ENCODE data around the gene FMN1. TPM values are rescaled to one million over a fixed set of nuclear protein-coding genes. Genes with fewer than 3 reads are reported as not detected.

FMN1 gene
- total RNA-seq (10 to 100 TPM in 2 of 5 experiments, under 1 TPM in 3; 0.02 to 32.2 (median 0.70) TPM), polyA plus RNA-seq (1 to 10 TPM in 1 of 2 donors, not detected in 1; 1.4 TPM), total RNA-seq (not detected)

- peak within 1 kb of the TSS; percentile 83 for H3K4me3 ChIP-seq (ENCODE audit: low read length)
- peak; percentile 61 to 92 (median 84) for DNase-seq
- intact Hi-C loops (cut with micrococcal nuclease) = loop anchor here in 1 of 2 donors (1.0 to 10.0 kb wide), 3 partner anchors 7 to 840 kb away; partner anchors contain the start of gene AVEN
- CTCF ChIA-PET = no interaction called here
- Mint-ChIP-seq H3K27ac (peak within 1 kb of the TSS in 8 of 9 donors; percentile 77 to 95 (median 82)), H3K36me3 (no peaks in the 10 kb centered on the region), H3K4me3 (peak within 1 kb of the TSS; percentile 71 to 92 (median 85)), H3K4me1 (peaks cover 4 to 22% (median 14%) of the 10 kb centered on the region in 7 donors), H3K9me3 (peaks cover 0 to 4% (median 0%) of the 10 kb centered on the region in 11 donors), H3K27me3 (peaks cover 0 to 39% (median 0%) of the 10 kb centered on the region in 5 donors)
- peak; percentile 100 for ATAC-seq
- H3K27me3 ChIP-seq (ENCODE audit: control insufficient read depth in 2 of 2, insufficient read depth in 2 of 2, low read length in 2 of 2) = no peaks in the 10 kb centered on the region
- H3K27ac ChIP-seq (ENCODE audit: low read depth, low read length) = peak within 1 kb of the TSS; percentile 59
- H3K36me3 ChIP-seq (ENCODE audit: control insufficient read depth in 2 of 3, insufficient read depth in 3 of 3, low read length in 3 of 3) = no peaks in the 10 kb centered on the region
- POLR2A ChIA-PET = interaction anchor here (0.6 kb wide), 1 partner anchor 32 kb away, joined by 4 read pairs; no protein-coding TSS in a partner anchor
- H3K9me3 ChIP-seq (ENCODE audit: control insufficient read depth in 2 of 3, low read length in 3 of 3) = no peaks in the 10 kb centered on the region
- peaks cover 0 to 9% of the 10 kb centered on the region in 2 donors for H3K4me1 ChIP-seq (ENCODE audit: control insufficient read depth in 2 of 2, insufficient read depth in 2 of 2, low read length in 2 of 2)
These were observed at the start of gene FMN1 for GRCh38 chr15:33194704-33195670. FMN1 (minus strand) TSS chr15:33194714; CDS start chr15:33154914, 39,800 bp downstream.

DNA sequence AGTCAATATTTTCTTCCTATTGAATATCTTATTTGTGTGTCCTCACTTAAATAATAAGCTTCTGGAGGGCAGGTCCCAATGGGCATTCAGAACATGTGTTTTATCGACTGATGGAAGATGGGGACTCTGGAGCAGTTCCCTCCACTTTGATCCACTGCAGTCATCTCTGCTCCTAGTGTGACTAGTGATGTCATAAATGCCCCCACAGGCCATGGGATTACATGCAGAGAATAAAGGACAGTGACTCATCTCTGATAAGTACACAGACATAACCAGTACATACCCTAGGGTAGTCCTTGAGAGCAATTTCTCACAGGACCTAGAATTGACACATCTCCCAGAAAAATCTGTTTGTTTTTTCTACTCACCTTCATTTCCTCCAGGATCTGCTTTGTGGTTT is 49.4 kb upstream of the FMN1 start:
- Histone ChIP-seq H3K36me3 (ENCODE audit: control insufficient read depth in 2 of 3, insufficient read depth in 3 of 3, low read length in 3 of 3) (no peaks in the 10 kb centered on the region), H3K27ac (ENCODE audit: low read depth, low read length) (no peak overlapping the region), H3K4me1 (ENCODE audit: control insufficient read depth in 2 of 2, insufficient read depth in 2 of 2, low read length in 2 of 2) (no peaks in the 10 kb centered on the region), H3K9me3 (ENCODE audit: control insufficient read depth in 2 of 3, low read length in 3 of 3) (no peaks in the 10 kb centered on the region), H3K27me3 (ENCODE audit: control insufficient read depth in 2 of 2, insufficient read depth in 2 of 2, low read length in 2 of 2) (peaks cover 0 to 3% of the 10 kb centered on the region in 2 donors), H3K4me3 (ENCODE audit: low read length) (no peak overlapping the region)
- intact Hi-C loops (cut with micrococcal nuclease) = no loop called here
- Mint-ChIP-seq H3K36me3 (no peaks in the 10 kb centered on the region), H3K27ac (no peak overlapping the region), H3K9me3 (no peaks in the 10 kb centered on the region), H3K27me3 (peaks cover 0 to 4% (median 0%) of the 10 kb centered on the region in 5 donors), H3K4me1 (peaks cover 0 to 18% (median 0%) of the 10 kb centered on the region in 7 donors), H3K4me3 (no peak overlapping the region)
- DNase-seq = no peak
- no peak for ATAC-seq
- POLR2A ChIA-PET = no interaction called here
- CTCF ChIA-PET = no interaction called here

- no peak overlapping the region for H3K4me3 Mint-ChIP-seq
- peaks cover 0 to 4% (median 0%) of the 10 kb centered on the region in 5 donors for H3K27me3 Mint-ChIP-seq
- POLR2A ChIA-PET = no interaction called here
- no peak for DNase-seq
- CTCF ChIA-PET = no interaction called here
- Histone ChIP-seq H3K36me3 (ENCODE audit: control insufficient read depth in 2 of 3, insufficient read depth in 3 of 3, low read length in 3 of 3) (no peaks in the 10 kb centered on the region), H3K9me3 (ENCODE audit: control insufficient read depth in 2 of 3, low read length in 3 of 3) (no peaks in the 10 kb centered on the region), H3K27ac (ENCODE audit: low read depth, low read length) (no peak overlapping the region), H3K4me3 (ENCODE audit: low read length) (no peak overlapping the region), H3K27me3 (ENCODE audit: control insufficient read depth in 2 of 2, insufficient read depth in 2 of 2, low read length in 2 of 2) (peaks cover 0 to 3% of the 10 kb centered on the region in 2 donors), H3K4me1 (ENCODE audit: control insufficient read depth in 2 of 2, insufficient read depth in 2 of 2, low read length in 2 of 2) (no peaks in the 10 kb centered on the region)
- H3K9me3 Mint-ChIP-seq = no peaks in the 10 kb centered on the region
- H3K27ac Mint-ChIP-seq = no peak overlapping the region
- ATAC-seq = no peak
- H3K4me1 Mint-ChIP-seq = peaks cover 0 to 18% (median 0%) of the 10 kb centered on the region in 7 donors
- intact Hi-C loops (cut with micrococcal nuclease) = no loop called here
- H3K36me3 Mint-ChIP-seq = no peaks in the 10 kb centered on the region
These were observed 48.9 kb upstream of the FMN1 start for GRCh38 chr15:33243393-33243792.

DNA sequence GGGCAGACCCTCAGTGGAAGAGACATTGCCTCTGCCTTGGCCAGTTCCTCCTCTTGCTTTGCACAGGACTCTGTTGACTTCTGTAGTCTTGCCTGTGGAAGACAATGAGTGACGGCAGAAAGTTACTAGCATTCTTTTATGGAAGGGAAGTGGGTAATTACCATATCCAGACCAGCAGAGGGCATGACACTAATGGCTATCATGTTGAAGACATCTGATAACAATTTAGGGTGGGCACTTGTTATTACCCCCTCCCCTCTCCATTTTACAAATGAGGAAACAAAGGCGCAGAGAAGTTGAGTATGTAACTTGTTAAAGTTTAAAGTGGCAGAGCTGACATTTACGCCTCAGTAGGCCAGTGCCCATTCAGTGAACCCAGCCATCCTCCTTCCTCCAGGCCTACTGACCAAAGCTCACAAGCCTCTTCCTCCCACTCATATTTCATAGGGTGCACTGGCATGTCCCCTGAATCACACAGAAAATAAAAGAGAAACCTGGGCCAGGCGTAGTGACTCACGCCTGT is 48.2 kb upstream of the FMN1 start:
- H3K36me3 Mint-ChIP-seq = no peaks in the 10 kb centered on the region
- peak overlapping the region in 1 of 9 donors; percentile 11 for H3K27ac Mint-ChIP-seq
- intact Hi-C loops (cut with micrococcal nuclease) = no loop called here
- DNase-seq (no peak), ATAC-seq (no peak)
- no peaks in the 10 kb centered on the region for H3K9me3 Mint-ChIP-seq
- peaks cover 0 to 3% of the 10 kb centered on the region in 2 donors for H3K27me3 ChIP-seq (ENCODE audit: control insufficient read depth in 2 of 2, insufficient read depth in 2 of 2, low read length in 2 of 2)
- H3K27me3 Mint-ChIP-seq = peaks cover 0 to 4% (median 0%) of the 10 kb centered on the region in 5 donors
- ChIA-PET CTCF (no interaction called here), POLR2A (no interaction called here)
- no peak overlapping the region for H3K27ac ChIP-seq (ENCODE audit: low read depth, low read length)
- H3K4me1 Mint-ChIP-seq = peaks cover 0 to 18% (median 0%) of the 10 kb centered on the region in 7 donors
- no peak overlapping the region for H3K4me3 Mint-ChIP-seq
- no peak overlapping the region for H3K4me3 ChIP-seq (ENCODE audit: low read length)
- no peaks in the 10 kb centered on the region for H3K9me3 ChIP-seq (ENCODE audit: control insufficient read depth in 2 of 3, low read length in 3 of 3)
- no peaks in the 10 kb centered on the region for H3K4me1 ChIP-seq (ENCODE audit: control insufficient read depth in 2 of 2, insufficient read depth in 2 of 2, low read length in 2 of 2)
- no peaks in the 10 kb centered on the region for H3K36me3 ChIP-seq (ENCODE audit: control insufficient read depth in 2 of 3, insufficient read depth in 3 of 3, low read length in 3 of 3)

DNA sequence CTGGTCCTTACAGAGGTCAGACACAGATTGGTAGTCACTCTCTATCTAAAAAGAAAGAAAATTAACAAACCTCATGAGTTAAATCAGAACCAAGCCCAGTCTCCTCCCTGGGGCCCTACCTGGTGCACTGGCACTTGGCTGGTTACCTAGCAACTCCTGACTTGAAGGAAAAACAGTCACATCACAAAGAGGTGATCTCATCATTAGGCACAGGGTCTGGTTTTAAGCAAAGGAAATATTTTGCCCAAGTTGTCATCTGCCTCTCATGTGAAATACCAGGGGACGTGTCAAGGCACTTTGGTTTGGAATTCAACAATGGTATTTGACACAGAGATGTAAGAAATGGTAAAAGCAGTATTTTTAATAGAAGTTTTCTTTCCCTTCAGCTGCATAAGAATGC is 47.7 kb upstream of the FMN1 start:
- Mint-ChIP-seq H3K27me3 (peaks cover 0 to 8% (median 6%) of the 10 kb centered on the region in 5 donors), H3K27ac (peak overlapping the region in 2 of 9 donors; percentile 11 to 15), H3K4me3 (no peak overlapping the region), H3K4me1 (peaks cover 0 to 18% (median 0%) of the 10 kb centered on the region in 7 donors), H3K36me3 (no peaks in the 10 kb centered on the region), H3K9me3 (no peaks in the 10 kb centered on the region)
- CTCF ChIA-PET = no interaction called here
- Histone ChIP-seq H3K27ac (ENCODE audit: low read depth, low read length) (no peak overlapping the region), H3K4me3 (ENCODE audit: low read length) (no peak overlapping the region), H3K9me3 (ENCODE audit: control insufficient read depth in 2 of 3, low read length in 3 of 3) (no peaks in the 10 kb centered on the region), H3K27me3 (ENCODE audit: control insufficient read depth in 2 of 2, insufficient read depth in 2 of 2, low read length in 2 of 2) (peaks cover 0 to 3% of the 10 kb centered on the region in 2 donors), H3K36me3 (ENCODE audit: control insufficient read depth in 2 of 3, insufficient read depth in 3 of 3, low read length in 3 of 3) (no peaks in the 10 kb centered on the region), H3K4me1 (ENCODE audit: control insufficient read depth in 2 of 2, insufficient read depth in 2 of 2, low read length in 2 of 2) (no peaks in the 10 kb centered on the region)
- POLR2A ChIA-PET = no interaction called here
- peak in 1 of 9 donors; percentile 11 for DNase-seq
- intact Hi-C loops (cut with micrococcal nuclease) = no loop called here
- no peak for ATAC-seq

DNA sequence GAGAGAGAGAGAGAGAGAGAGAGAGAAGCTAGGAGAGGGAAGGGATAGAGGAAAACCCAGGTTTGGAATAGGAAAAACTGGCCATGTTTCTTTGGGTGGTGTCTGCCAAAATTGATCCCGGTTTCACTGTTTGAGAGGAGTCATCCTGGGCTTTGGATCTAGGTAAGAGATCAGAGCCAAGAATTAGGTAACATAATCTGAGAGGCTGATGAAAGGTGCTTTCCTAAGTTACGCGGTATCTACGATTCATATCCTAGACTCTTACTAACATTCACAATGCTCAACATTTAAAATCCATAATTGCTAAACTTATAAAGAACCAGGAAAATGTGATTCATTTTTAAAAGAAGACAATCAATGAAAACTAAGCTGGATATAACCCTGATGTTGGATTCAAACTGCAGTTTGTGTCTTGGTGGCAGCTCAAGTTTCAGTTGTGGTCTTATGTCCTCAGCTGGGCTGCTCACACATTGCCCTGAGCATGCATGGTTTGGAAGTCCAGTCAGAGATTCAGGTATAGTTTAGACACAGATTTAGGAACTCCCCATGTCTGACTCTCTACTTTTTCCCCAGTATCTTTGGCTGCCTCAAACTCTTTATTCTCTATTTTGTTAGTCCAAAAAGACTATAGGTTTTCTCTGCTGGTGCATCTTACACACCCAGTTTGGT is 42.5 kb upstream of the FMN1 start:
- Histone ChIP-seq H3K4me3 (ENCODE audit: low read length) (no peak overlapping the region), H3K27me3 (ENCODE audit: control insufficient read depth in 2 of 2, insufficient read depth in 2 of 2, low read length in 2 of 2) (no peaks in the 10 kb centered on the region), H3K9me3 (ENCODE audit: control insufficient read depth in 2 of 3, low read length in 3 of 3) (no peaks in the 10 kb centered on the region), H3K36me3 (ENCODE audit: control insufficient read depth in 2 of 3, insufficient read depth in 3 of 3, low read length in 3 of 3) (no peaks in the 10 kb centered on the region), H3K27ac (ENCODE audit: low read depth, low read length) (no peak overlapping the region), H3K4me1 (ENCODE audit: control insufficient read depth in 2 of 2, insufficient read depth in 2 of 2, low read length in 2 of 2) (no peaks in the 10 kb centered on the region)
- intact Hi-C loops (cut with micrococcal nuclease) = no loop called here
- DNase-seq = no peak
- CTCF ChIA-PET = no interaction called here
- POLR2A ChIA-PET = interaction anchor here (0.6 to 0.7 kb wide), 2 partner anchors 10 to 162 kb away, joined by 3 read pairs; no protein-coding TSS in a partner anchor
- Mint-ChIP-seq H3K4me3 (no peak overlapping the region), H3K4me1 (peaks cover 0 to 1% (median 0%) of the 10 kb centered on the region in 7 donors), H3K36me3 (no peaks in the 10 kb centered on the region), H3K27ac (no peak overlapping the region), H3K9me3 (no peaks in the 10 kb centered on the region), H3K27me3 (peaks cover 0 to 24% (median 15%) of the 10 kb centered on the region in 5 donors)
- ATAC-seq = no peak
